Measurements from ENCODE around the gene LSM6. TPM values are rescaled to one million over a fixed set of nuclear protein-coding genes. Genes with fewer than 3 reads are reported as not detected.

LSM6 gene
- total and polyA plus RNA-seq, 2 experiments from 2014 or later: 70.4 to 238 TPM

- H3K9me2 ChIP-seq (ENCODE audit: insufficient read depth): no peaks in the 10 kb centered on the region
- H3K9me3 Mint-ChIP-seq: no peaks in the 10 kb centered on the region; the same call in 2 of the 3 replicates
- H3K4me3 Mint-ChIP-seq: no peak overlapping the region
- no peak overlapping the region for H3K4me3 ChIP-seq
- H3K4me1 ChIP-seq (ENCODE audit: insufficient read depth): peaks cover 9% of the 10 kb centered on the region
- H3F3A ChIP-seq (replicated peaks; ENCODE audit: low read depth): no peaks in the 10 kb centered on the region
- no peaks in the 10 kb centered on the region for H3K79me2 ChIP-seq (replicated peaks; ENCODE audit: insufficient read depth)
- no peak overlapping the region for H3K27ac Mint-ChIP-seq
- no peaks in the 10 kb centered on the region for H3K36me3 ChIP-seq (ENCODE audit: insufficient read depth)
- no peak overlapping the region for H3K27ac ChIP-seq (ENCODE audit: low read depth)
- no peak overlapping the region for H3K4me2 ChIP-seq
- H3K27me3 Mint-ChIP-seq (ENCODE audit: insufficient read depth, low read depth, poor library complexity): no peaks in the 10 kb centered on the region
- H2AFZ ChIP-seq: no peak overlapping the region
- no peaks in the 10 kb centered on the region for H3K27me3 ChIP-seq (ENCODE audit: insufficient read depth)
- ATAC-seq: no peak
- H3K4me1 Mint-ChIP-seq: peaks cover 18% of the 10 kb centered on the region
- no peaks in the 10 kb centered on the region for H4K20me1 ChIP-seq (replicated peaks; ENCODE audit: insufficient read depth)
- H3K36me3 Mint-ChIP-seq (ENCODE audit: low read depth): no peaks in the 10 kb centered on the region
- TF ChIP-seq JUNB (IDR thresholded peaks at IDR 0.05; ENCODE audit: unreplicated experiment): no peak
- DNase-seq (ENCODE audit: low spot score): no peak
Measured at GRCh38 chr4:146158036-146158745, 17.3 kb upstream of the LSM6 start.

GRCh38 chr4:146159384-146160058, 16.0 kb upstream of the LSM6 start:
- H3K27ac ChIP-seq (ENCODE audit: low read depth): no peak overlapping the region
- no peaks in the 10 kb centered on the region for H3K36me3 ChIP-seq (ENCODE audit: insufficient read depth)
- DNase-seq (ENCODE audit: low spot score) (no peak), ATAC-seq (no peak)
- H3K27me3 ChIP-seq (ENCODE audit: insufficient read depth): no peaks in the 10 kb centered on the region
- H3K36me3 Mint-ChIP-seq (ENCODE audit: low read depth): no peaks in the 10 kb centered on the region
- peak overlapping the region; percentile 72; the same call in 1 of the 2 replicates for H2AFZ ChIP-seq
- no peaks in the 10 kb centered on the region for H3K9me2 ChIP-seq (ENCODE audit: insufficient read depth)
- peaks cover 5% of the 10 kb centered on the region; the same call in 2 of the 3 replicates for H3K4me1 Mint-ChIP-seq
- H3K4me3 Mint-ChIP-seq: no peak overlapping the region
- no peak overlapping the region for H3K4me2 ChIP-seq
- H3K4me1 ChIP-seq (ENCODE audit: insufficient read depth): peaks cover 2% of the 10 kb centered on the region
- H3K27ac Mint-ChIP-seq: no peak overlapping the region
- H3F3A ChIP-seq (replicated peaks; ENCODE audit: low read depth): no peaks in the 10 kb centered on the region
- no peaks in the 10 kb centered on the region; the same call in 2 of the 3 replicates for H3K9me3 Mint-ChIP-seq
- no peak overlapping the region for H3K4me3 ChIP-seq
- H4K20me1 ChIP-seq (replicated peaks; ENCODE audit: insufficient read depth): no peaks in the 10 kb centered on the region
- H3K79me2 ChIP-seq (replicated peaks; ENCODE audit: insufficient read depth): no peaks in the 10 kb centered on the region
- no peaks in the 10 kb centered on the region for H3K27me3 Mint-ChIP-seq (ENCODE audit: insufficient read depth, low read depth, poor library complexity)
- TF ChIP-seq EZH2phosphoT487 (IDR thresholded peaks at IDR 0.05; ENCODE audit: unreplicated experiment) (no peak), ZNF462 (CRISPR knock-in tag; IDR thresholded peaks at IDR 0.05) (no peak), EZH2 (IDR thresholded peaks at IDR 0.05; ENCODE audit: low read depth, unreplicated experiment) (no peak), JUNB (IDR thresholded peaks at IDR 0.05; ENCODE audit: unreplicated experiment) (no peak), ETS1 (IDR thresholded peaks at IDR 0.05) (no peak)

Measured in GM23338 (cell line).